Fibroblast of skin of back (primary cell): ENCODE measurements around the gene CARD10.
A peak's percentile ranks its signal among the peaks of the same experiment; 100 is the strongest.
"Not testable (repeated sequence)": the region's sequence is repeated elsewhere in the genome, so short reads cannot be mapped to it uniquely, and the experiment has no call there.

Experiments used
- DNase-seq: peaks from one replicate; pipeline ENCODE4 v3.0.0-alpha.2; 2013

CARD10 gene

DNA sequence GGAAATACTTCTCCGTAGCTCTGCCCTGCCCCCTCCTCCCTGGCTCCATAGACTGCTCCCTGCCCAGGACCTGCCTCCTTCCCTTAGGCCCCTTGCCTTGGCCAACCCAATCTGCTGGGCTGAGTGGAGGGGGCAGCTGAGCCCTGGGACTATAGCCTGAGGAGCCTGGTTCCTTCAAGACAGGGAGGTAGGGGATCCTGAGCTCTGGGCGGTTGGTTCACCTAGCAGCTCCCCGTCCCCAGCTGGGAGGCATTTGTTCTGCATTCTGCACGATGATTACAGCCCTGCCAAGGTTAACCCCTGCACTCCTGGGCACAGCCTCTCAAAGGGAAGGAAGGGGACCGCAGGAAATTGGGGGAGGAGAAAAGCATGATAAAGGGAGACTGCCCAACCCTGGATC, 37.5 kb upstream of the CARD10 start:
- no peak for DNase-seq

DNA sequence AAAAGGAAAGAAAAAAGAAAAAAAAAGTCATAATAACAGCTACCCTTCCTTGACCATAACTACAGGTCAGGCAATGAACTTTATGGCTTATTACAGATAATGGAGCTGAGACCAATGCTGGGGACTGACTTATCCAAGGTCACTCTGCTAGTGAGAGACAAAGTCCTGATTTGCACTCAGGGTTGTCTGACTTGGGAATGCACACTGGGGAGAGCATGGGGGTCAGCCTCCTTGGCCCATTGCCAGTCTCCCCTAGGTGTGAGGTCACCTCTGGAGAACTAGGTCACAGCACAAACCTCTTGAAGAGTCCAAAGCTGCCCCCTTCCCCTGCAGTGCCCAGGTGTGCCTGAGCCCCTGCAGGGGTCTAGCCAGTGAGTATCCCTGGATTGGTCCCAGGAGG, 35.8 kb upstream of the CARD10 start:
- no peak for DNase-seq

DNA sequence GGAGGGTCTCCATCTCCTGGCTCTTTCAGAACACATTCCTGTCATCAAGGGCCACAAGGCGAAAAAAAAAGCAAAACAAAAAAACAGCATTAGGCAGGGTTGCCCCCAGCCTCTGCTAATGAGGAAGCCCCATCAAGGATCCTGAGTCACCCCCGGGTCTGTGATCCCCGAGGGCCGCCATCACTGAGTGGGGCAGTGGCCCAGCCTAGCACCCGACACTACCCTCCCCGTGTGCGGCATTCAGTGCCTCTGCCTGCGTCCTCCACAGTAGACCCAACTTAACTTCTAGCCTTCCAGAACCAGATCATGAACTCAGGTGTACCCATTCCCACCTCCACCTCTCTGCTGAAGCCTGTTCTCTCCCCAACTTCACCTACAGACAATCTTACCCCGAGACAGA, 34.5 kb upstream of the CARD10 start:
- DNase-seq = no peak

DNA sequence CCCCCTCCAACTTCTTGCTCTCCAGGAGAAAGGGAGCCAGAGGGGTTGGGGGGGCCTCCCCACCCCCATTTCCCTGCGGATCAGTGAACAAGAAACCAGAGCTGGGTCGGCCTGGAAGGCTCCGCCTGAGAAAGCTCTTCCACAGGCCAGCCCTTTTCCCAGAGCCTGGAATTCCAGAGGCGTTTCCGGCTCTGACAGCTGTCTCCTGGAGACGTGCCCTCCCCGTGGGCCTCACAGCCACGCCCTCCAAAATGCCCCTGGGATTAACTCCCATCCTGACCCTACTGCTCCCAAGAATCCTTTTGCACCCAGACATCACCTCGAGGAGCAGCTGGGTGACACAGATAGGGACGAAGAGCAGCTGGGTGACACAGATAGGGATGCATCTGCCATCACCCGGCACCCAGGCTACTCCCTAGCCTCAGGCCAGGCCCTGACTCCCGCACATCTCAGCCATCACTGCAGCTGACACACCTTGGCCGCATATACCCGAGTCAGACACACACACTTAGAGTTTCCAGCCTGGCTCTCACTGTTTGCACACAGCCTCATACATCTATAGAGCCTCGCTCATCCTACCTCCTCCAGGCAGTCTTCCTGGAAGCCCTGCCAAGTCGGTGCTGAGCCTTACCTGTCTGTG, 33.4 kb upstream of the CARD10 start:
- peak; percentile 85 for DNase-seq

DNA sequence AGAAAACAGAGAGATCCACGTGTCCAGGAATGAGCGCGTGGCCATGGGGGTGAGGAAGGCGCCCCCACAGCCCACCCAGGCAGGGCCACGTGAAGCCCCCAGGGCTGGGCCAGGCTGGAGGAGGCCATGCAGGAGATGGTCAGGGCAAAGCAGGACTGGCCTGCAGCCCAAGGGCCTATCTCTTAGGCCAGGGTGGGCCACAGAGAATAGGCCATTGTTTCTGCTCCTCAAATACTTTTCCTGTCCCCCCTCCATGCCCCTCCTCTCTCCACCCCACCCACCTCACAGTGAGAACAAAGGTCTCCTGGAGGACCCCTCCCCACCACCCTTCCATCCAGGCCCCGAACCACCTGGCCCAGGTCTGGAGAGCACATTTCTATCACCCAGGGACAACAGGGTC, 32.8 kb upstream of the CARD10 start:
- DNase-seq = no peak

DNA sequence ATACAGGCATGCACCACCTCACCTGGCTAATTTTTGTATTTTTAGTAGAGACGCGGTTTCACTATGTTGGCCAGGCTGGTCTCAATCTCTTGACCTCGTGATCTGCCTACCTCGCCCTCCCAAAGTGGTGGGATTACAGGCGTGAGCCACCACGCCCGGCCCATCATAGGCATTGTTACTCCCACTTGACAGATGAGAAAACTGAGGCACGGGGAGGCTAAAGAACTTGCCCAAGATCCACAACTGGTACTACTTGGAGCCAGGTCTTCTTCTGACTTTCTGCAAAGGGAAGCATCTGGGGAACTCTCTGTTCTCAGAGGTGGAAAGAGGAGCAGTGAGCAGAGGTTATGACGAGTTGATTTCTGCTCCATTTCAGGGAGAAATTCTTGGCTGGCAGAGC, 31.7 kb upstream of the CARD10 start:
- DNase-seq = not testable (repeated sequence)

DNA sequence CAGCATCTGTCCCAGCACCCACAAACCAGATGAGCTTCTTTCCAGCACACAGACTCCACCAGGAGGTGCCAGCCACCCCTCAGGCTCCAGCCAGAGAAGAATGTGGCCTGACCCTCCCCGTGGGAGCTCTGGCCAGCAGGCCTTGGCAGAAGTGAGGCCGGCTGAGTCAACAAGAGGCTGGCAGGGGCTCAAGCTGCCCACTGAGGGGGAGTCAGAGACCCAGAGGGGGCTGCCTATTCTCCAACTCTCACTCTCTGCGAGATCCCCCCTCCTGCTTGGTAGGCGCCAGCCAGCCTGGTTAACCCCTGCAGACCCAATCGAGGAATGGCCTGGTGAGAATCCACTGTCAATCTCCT, 30.5 kb upstream of the CARD10 start:
- DNase-seq = peak; percentile 54

DNA sequence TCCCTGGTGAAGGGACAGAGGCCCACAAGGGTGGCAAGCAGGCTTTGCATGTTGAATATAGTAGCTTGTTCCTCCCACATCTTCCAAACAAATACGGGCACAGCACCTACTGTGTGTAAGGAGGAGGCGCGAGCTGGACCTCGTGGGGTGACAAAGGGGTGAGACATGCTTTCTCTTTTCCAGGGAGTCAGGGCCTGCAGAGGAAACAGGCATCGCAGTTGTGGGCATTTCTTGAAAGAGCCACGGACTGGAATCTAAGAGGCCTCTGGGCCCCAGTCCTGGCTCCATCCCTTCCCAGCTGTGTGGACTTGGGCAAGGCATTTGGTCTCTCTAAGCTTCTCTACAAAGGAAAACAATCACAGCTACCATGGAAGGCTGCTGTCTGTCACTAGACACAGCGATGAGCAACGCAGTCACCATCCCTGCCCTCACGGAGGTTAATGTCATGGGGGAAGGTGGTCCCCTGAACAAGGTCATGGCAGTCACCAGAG, 28.1 kb upstream of the CARD10 start:
- DNase-seq = no peak

DNA sequence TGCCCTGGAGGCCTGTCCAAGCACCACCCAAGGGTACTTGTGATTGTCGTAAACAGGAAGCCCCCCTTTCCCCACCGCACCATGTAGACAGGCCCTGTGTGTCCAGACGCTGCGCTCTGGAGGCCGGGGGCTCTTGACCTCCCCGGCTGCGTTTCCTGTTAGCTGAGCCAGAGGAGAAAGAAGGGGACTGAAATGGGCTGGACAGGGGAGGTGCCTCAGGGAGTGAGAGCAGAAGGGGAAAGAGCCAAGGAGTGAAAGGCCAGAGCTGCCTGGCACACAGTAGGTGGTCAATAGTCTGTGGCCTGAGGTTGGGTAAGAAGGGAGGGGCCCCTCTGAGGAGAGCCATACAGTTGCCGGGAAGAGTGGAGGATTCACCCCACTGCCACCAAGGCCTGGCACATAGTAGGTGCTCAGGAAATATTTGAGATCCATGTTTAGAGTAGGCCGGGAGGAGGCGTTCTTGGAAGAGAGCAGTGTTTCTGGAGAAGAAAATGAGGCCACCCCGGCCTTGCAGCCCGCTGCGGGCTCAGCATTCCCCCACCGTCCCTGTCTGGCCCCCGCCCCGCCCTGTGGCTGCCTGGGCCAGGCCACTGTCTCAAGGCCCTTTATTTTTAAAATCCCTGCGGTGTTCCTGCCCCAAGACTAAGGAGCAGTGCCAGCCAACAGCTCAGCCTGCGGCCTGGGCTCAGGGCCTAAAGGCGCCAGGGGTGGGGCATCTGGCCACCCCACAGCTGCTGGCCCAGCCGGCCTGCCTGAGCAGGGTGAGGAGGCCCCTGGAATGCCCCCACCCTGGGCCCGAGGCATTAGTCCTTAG, 27.4 kb upstream of the CARD10 start:
- peak; percentile 53 for DNase-seq

DNA sequence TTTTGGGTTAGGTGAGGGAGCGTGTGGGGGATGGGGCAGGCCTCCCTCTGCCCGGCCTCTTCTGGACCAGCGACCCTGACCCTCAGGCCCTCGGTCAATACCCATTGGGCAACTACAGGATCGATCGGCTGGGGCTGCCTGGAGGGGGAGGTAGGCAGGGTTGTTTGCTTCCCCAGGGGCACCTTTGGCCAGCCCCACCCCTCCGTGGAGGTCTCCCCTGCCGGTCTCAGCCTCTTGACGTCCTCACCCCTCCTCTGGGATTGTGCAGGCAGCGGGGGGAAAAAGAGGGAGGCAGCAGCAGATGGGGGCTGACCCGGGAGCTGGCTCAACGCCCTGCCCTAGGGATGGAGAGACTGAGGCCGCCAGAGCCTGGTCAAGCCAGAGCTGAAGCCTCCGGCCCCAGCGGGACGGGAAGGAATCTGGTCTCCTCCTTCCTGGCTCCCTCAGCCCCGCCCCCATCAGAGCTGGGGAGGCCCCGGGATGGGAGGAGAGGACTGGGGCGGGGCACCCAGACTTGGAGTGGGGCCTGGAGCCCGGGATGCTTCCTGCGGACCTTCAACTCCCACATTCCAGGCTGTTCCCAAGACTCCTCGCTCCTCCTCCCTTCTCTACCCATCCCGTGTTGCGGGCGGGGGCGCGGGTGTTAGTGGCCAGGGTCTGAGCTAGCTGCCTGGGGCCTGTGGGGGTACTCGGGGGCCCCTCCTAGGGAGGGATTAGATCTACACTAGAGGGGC, 26.7 kb upstream of the CARD10 start:
- peak; percentile 98 for DNase-seq

DNA sequence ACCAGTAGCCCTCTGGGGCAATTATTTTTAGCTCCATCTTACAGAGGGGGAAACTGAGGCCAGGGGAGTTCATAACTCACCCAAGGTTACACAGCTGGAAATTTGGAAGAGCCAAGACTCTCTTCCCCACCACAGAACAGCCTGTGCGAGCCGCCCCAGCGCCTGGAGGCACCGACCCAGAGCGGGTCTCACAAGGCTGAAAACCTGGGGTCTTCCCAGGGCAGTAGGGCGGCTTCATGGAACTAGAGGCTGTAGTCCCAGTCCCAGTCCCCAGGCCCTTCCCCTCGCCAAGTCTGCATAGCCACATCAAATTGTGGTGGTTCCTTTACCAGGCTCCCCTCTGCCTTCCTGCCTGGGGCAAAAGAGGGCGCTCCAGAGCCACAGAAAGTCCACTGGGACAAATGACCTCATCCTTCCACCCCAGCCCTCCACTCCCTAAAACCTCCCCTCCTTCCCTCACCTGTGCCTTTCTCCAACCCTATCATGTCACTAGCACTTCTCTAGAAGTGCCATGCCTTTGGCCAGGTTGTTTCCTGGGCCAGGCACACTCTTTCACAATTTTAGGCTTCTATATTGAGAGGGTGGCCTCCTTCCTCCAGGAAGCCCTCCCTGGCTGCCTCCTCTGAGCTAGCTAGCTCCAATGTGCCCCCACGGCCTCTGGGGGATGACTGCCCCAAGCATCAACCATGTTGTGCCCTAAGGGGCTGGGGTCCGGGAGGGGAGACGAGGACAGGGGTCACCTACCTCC, 25.9 kb upstream of the CARD10 start:
- DNase-seq = peak; percentile 73

DNA sequence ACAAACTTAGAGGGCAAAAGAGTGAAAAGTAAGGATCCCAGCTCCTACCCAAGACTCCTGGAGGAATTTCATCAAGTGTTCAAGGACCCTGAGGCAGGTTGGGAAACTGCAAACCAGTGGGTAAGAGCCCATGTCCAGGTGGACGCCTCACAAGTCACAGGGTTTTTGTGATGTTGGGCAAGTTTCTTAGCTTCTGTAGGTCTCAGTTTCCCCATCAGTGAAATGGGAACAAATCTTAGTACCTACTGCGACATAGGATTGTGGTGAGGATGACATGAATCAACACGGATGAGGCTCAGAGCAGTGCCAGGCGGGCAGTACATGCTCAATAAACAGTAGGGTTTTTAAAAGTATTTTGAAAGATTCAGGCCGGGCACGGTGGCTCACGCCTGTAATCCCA, 23.7 kb upstream of the CARD10 start:
- DNase-seq = no peak

DNA sequence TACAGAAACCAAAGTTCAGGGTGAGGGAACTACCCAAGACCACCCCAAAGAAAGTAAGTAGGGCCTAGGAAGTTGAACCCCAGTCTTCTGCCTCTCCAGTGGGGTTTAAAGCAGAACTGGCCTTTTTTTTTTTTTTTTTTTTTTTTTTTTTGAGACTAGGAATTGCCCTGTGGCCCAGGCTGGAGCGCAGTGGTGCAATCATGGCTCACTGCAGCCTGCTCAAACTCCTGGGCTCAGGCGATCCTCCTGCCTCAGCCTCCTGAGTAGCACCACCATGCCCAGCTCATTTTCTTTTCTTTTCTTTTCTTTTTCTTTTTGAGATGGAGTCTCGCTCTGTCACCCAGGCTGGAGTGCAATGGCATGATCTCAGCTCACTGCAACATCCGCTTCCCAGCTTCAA, 23.2 kb upstream of the CARD10 start:
- not testable (repeated sequence) for DNase-seq

DNA sequence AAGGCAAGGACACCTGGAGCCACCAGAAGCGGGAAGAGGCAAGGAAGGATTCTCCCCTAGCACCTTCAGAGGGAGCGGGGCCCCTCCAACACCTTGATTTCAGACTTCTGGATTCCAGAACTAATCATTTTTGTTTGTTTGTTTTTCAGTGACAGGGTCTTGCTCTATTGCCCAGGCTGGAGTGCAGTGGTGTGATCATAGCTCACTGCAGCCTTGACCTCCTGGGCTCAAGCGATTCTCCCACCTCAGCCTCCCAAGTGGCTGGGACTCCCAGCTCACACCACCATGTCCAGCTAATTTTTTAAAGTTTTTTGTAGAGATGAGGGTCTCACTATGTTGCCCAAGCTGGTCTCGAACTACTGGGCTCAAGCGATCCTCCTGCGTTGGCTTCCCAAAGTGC, 20.6 kb upstream of the CARD10 start:
- DNase-seq = not testable (repeated sequence)

DNA sequence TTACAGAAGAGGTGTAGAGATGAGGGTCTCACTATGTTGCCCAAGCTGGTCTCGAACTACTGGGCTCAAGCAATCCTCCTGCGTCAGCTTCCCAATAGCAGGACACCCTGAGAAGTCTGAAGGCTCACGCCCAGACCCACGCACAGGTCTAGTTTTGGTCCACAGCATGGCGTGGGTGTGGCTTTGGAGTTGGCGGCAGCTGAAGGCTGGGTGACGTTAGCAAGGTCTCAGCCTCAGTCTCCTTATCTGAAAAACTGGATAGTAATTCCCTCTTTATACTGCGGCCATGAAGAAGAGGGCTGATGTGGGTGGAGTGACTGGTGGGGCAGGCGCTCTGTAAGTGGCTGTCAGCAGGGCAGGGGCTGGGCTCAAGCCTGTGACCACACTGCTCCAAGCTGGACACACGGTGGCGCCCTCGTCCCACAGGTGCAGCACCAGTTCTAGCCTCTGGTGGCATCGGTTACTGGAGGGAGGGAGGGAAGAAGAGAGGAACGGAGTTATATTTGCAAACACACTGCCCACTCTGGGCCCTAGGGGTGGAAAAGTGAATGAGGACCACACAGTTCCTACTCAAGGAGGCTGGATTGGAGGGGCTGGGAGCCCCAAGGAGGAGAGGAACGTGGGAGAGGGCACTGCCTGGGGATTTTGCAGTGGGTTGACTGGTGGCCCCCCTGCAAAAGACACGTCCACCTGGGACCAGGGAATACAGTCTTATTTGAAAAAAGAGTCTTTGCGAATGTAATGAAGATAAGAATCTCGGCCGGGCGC, 19.6 kb upstream of the CARD10 start:
- DNase-seq = peak; percentile 92

DNA sequence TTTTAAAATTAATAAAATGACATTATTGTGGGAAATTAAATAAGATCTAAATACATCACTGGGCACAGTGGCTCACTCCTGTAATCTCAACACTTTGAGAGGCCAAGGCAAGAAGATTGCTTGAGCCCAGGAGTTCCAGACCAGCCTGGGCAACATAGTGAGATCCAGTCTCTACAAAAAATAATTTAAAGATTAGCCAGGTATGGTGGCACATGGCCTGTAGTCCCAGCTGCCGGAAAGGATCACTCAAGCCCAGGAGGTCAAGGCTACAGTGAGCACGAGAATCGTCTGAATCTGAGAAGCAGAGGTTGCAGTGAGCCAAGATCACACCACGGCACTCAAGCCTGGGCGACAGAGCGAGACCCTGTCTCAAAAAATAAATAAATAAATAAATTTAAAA, 15.9 kb upstream of the CARD10 start:
- no peak for DNase-seq

DNA sequence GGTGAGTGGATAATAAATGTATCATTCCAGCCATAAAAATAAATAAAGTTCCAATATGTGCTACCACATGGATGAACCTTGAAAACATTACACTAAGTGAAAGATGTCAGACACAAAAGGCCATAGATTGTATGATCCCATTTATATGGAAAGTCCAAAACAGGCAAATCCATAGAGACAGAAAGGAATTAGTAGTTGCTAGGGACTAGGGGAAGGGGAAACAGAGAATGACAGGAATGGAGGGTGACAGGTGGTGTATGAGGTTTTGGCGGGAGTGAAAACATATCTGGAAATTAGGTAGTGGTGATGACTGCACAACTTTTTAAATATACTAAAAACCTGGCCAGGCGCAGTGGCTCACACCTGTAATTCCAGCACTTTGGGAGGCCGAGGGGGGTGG, 15.2 kb upstream of the CARD10 start:
- no peak for DNase-seq

DNA sequence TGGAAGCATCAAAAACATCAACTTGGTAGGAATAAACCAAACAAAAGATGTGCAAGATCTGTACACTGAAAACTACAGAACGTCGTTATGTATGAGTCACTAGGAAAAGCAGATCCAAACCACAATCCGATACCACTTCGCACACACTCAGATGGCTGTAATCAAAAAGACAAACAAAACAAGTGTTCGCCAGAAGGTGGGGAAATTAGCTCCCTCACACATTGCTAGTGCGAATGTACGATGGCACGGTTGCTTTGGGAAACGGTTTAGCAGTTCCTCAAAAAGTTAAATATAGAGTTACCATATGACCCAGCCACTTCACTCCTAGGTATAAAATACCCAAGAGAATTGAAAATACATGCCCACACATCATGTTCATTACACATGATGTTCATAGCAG, 14.8 kb upstream of the CARD10 start:
- peak; percentile 86 for DNase-seq

DNA sequence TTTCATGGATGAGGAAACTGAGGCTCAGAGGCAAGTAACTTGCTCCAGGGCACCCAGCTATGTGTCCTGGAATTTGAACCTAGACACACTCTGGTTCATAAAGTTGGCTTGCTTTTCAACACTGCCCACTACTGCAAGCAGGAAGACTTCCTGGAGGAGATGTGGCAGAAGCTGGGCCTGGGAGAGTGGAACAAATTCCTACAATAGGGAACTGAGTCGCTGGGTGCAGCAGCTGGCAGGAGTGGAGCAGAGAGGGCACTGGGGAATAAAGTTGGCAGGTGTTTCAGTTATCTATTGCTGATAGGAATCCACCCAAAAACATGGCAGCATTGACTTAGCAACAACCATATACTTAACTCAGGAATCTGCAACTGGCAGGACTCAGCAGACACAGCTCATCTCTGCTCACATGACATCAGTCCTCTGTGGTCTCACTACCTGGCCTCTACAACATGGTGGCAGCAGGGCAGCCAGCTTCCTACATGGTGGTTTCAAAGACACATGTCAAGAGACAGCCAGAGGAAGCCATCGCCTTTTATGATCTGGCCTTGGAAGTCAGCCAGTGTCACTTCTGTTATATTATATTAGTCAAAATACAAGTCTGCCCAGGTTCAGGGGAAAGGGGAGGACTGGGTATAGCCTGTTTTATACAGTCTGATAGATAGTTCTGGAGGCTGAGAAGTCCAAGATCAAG, 10.6 kb upstream of the CARD10 start:
- DNase-seq = no peak

DNA sequence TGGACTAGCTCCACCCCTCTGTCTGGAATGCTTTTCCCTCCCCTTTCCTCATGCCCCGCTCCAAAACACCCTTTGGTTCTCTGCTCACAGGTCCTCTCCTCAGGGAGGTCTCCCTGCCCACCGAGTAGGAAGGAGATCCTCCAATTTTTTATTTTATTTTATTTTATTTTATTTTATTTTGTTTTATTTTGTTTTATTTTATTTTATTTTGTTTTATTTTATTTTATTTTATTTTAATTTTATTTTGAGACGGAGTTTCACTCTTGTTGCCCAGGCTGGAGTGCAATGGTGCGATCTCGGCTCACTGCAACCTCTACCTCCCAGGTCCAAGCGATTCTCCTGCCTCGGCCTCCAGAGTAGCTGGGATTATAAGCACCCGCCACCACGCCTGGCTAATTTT, 8.7 kb upstream of the CARD10 start:
- not testable (repeated sequence) for DNase-seq

DNA sequence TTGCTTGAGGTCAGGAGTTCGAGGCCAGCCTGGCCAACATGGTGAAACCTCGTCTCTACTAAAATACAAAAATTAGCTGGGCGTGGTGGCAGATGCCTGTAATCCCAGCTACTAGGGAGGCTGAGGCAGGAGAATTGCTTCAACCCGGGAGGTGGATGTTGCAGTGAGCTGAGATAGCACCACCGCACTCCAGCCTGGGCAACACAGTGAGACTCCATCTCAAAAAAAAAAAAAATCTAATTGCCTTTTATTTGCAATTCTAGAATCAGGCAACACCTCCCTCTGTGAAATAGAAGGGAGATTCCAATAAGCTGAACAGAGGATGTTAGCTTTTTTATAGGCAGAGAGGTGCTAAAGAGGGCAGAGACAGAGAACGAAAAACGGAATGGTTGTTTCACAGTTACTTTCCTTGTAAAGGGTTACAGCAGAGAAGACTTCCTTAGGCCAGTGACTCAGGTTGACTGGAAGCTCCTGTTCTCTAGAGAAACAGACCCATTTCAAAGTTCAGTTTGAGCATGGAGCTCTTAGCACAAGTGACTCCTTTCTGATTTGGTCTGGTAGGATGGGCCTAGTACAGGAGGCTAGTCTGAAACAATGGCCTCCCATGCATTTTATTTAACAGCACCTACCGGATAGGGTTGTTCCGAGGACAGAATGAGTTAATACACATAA, 8.0 kb upstream of the CARD10 start:
- DNase-seq = not testable (repeated sequence)
